NCI-H446 treated with DMSO at 0.1 percent for 48 hours (cell line): Measurements from ENCODE around the gene ULBP2.
"Not testable (repeated sequence)": the region's sequence is repeated elsewhere in the genome, so short reads cannot be mapped to it uniquely, and the experiment has no call there.

Source experiments
- DNase-seq: peaks from one replicate; lab custom pipeline; 2025; lab: John Stamatoyannopoulos, UW

Gene ULBP2

GRCh38 chr6:149951626-149952025 lies 9.8 kb downstream of the ULBP2 start:
- DNase-seq = no peak

GRCh38 chr6:149953390-149953789 lies 11.6 kb downstream of the ULBP2 start:
- not testable (repeated sequence) for DNase-seq

GRCh38 chr6:149953934-149954327 lies 12.1 kb downstream of the ULBP2 start:
- not testable (repeated sequence) for DNase-seq

GRCh38 chr6:149954328-149954983 lies 12.6 kb downstream of the ULBP2 start:
- DNase-seq = not testable (repeated sequence)

GRCh38 chr6:149954984-149955653 lies 13.3 kb downstream of the ULBP2 start:
- not testable (repeated sequence) for DNase-seq

GRCh38 chr6:149955654-149956317 lies 14.0 kb downstream of the ULBP2 start:
- DNase-seq = not testable (repeated sequence)

GRCh38 chr6:149958124-149958523 lies 16.3 kb downstream of the ULBP2 start:
- not testable (repeated sequence) for DNase-seq

GRCh38 chr6:149959806-149960205 lies 18.0 kb downstream of the ULBP2 start:
- DNase-seq = not testable (repeated sequence)

- DNase-seq = no peak
These were observed 18.7 kb downstream of the ULBP2 start for GRCh38 chr6:149960488-149960887.

- no peak for DNase-seq
These were observed 20.1 kb downstream of the ULBP2 start for GRCh38 chr6:149961728-149962425.

GRCh38 chr6:149962461-149963211 lies 20.8 kb downstream of the ULBP2 start:
- no peak for DNase-seq

GRCh38 chr6:149963212-149963461 lies 21.3 kb downstream of the ULBP2 start:
- DNase-seq = peak; percentile 34

- DNase-seq = peak; percentile 65
These were observed 21.9 kb downstream of the ULBP2 start, which contains the start of gene ULBP1 for GRCh38 chr6:149963462-149964307. ULBP1 (plus strand) TSS chr6:149963943; CDS start chr6:149964050, 107 bp downstream.

- no peak for DNase-seq
These were observed 22.7 kb downstream of the ULBP2 start for GRCh38 chr6:149964308-149965193.

- DNase-seq = no peak
These were observed 23.6 kb downstream of the ULBP2 start for GRCh38 chr6:149965194-149966020.

- DNase-seq = not testable (repeated sequence)
These were observed 24.5 kb downstream of the ULBP2 start for GRCh38 chr6:149966319-149966718.

- DNase-seq = no peak
These were observed 25.8 kb downstream of the ULBP2 start for GRCh38 chr6:149967591-149967990.

- not testable (repeated sequence) for DNase-seq
These were observed 26.2 kb downstream of the ULBP2 start for GRCh38 chr6:149967999-149968398.

- not testable (repeated sequence) for DNase-seq
These were observed 27.1 kb downstream of the ULBP2 start for GRCh38 chr6:149968909-149969308.
